ENCODE measurements around the gene TTLL8. TPM values are rescaled to one million over a fixed set of nuclear protein-coding genes. Genes with fewer than 3 reads are reported as not detected.

Gene TTLL8
- total RNA-seq, 4 donors from 2014 or later, result not detected

DNA sequence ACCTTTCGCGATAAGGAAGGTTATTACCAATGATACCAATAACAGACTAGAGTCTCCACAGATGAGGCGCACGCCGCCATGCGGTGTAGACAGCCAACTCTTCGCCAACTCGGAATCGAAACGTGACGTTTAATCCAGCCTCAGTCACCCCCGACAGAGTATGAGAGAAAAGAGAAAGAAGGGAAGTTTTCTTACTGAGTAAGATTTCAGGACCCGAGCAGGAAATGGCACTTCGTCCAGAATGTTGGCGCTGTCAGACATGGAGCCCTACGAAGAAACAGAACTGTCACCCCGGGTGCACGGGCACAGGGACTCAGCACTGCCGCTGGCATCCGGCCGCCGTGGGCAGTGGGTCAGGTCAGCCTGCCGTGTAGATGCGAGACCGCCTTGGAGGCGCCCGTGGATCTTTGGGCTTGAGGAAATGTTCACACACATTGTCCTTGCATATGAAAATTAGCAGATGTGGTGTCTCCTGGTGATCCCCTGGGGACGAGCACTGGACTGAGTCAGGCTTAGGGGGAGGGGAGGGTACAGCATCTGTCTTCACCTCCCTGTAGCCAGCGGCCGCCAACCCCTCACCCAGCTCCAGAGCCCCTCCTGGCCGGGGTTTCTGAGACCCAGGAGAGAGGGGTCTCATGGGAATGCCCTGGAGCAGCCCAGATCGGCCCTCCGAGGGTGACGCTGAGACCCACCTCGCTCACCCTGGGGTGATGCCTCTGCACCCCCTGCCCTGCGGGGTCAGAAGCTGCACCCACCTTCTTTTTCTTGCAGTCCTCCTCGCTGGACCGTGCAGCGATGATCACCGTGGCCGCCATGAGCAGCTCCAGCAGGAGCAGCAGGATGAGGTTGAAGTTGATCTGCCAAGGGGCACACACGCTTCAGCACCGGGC is 18.8 kb upstream of the TTLL8 start:
- no peak for DNase-seq (ENCODE audit: low spot score)

DNA sequence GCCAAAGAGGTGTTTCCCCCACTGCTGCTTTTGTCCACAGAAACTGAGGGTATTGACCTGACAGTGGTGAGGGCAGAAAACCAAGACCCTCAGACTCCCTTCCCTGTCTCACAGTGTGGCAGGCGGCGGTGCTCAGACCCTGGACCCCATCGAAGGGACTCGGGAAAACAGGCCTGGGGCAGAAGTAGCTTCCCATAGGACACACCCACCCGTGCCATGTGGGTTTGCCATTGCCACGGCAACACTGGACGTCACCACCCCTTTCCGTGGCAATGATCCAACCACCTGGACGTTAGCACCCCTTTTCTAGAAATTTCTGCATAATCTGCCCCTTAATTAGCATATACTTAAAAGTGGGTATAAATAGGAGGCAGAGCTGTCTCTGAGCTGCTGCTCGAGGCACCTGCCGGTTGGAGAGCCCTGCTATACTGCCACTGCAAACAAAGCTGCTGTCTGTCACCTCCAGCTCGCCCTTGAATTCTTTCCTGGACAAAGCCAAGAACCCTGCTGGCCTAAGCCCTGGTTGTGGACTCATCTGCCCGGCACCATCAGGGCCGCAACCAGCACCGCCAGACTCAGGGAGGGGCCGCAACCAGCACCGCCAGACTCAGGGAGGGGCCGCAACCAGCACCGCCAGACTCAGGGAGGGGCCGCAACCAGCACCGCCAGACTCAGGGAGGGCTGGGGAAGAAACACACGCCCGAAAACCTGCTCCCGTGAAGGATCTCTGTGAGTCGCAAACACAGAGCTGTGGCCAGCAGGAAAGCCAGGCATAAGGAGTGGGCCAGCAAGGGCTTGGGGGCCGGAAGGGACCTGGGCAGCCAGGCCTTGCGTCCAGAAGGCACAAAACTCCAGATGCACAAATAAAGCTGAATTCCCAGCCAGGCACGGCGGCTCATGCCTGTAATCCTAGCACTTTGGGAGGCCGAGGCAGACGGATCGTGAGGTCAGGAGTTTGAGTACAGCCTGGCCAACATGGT is 16.7 kb upstream of the TTLL8 start:
- DNase-seq (ENCODE audit: low spot score), result no peak
- TF ChIP-seq, protein P1, sequence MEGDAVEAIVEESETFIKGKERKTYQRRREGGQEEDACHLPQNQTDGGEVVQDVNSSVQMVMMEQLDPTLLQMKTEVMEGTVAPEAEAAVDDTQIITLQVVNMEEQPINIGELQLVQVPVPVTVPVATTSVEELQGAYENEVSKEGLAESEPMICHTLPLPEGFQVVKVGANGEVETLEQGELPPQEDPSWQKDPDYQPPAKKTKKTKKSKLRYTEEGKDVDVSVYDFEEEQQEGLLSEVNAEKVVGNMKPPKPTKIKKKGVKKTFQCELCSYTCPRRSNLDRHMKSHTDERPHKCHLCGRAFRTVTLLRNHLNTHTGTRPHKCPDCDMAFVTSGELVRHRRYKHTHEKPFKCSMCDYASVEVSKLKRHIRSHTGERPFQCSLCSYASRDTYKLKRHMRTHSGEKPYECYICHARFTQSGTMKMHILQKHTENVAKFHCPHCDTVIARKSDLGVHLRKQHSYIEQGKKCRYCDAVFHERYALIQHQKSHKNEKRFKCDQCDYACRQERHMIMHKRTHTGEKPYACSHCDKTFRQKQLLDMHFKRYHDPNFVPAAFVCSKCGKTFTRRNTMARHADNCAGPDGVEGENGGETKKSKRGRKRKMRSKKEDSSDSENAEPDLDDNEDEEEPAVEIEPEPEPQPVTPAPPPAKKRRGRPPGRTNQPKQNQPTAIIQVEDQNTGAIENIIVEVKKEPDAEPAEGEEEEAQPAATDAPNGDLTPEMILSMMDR (IDR thresholded peaks at IDR 0.05), result no peak
- no peak for ATAC-seq (ENCODE audit: low FRiP score)

More for the DNA sequence above, 18.8 kb upstream of the TTLL8 start:
- ATAC-seq (ENCODE audit: low FRiP score), result no peak
- TF ChIP-seq, protein P1 (IDR thresholded peaks at IDR 0.05), result no peak

DNA sequence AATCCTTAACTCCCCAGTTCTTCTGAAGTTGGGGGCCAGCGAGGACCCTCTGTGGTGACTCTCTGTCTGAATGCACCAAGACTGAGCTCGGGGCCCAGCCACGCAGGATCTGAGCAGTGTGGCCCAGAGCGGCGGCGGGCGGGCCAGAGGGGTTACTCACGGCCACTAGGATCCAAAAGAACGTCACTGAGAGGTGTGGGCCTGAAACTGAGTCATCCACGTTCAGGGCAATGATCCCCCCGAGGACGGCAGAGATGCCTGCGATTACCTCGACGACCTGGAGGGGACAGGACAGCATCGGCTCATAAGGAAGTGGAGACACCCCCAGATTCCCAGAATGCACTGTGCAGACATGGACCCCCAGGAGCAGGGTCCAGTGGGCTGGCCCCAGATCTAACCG is 16.0 kb upstream of the TTLL8 start:
- DNase-seq (ENCODE audit: low spot score) (no peak), ATAC-seq (ENCODE audit: low FRiP score) (no peak)
- TF ChIP-seq, protein P1 (IDR thresholded peaks at IDR 0.05), result no peak

DNA sequence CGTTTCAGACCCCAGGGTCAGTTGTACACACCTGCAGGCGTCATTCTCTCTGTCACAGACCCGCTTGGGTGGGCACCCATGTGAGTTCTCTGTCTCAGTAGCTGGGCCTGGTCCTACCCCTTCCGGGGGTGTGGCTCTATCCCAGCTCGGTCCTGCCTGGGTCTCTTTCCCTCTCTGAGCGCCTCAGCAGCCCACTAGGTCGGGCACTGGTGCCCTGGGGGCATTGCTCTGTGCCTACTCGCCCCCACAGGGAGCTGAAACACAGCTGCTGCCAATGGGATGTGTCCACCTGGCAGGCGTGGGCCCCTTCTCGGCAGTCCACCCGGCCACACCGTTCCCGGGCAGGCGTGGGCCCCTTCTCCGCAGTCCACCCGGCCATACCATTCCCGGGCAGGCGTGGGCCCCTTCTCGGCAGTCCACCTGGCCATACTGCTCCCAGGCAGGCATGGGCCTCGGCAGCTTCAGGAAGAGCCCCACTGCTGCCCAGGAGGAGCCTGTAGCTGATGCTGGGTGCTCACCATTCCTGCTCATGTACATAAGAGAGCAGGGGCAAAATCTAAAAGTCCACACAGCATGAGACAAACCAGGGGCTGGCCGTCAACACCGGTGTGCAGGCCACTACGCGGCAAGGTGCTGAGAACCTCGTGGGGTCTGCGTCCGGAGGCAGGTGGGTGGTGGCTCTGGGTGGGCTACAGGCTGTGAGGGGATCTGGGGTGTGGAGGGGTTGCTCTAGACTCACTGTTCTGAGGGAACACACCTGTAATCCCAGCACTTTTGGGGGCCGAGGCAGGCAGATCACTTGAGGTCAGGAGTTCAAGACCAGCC is 14.8 kb upstream of the TTLL8 start:
- ATAC-seq (ENCODE audit: low FRiP score) (no peak), DNase-seq (ENCODE audit: low spot score) (no peak)
- TF ChIP-seq, protein P1 (IDR thresholded peaks at IDR 0.05), result no peak

DNA sequence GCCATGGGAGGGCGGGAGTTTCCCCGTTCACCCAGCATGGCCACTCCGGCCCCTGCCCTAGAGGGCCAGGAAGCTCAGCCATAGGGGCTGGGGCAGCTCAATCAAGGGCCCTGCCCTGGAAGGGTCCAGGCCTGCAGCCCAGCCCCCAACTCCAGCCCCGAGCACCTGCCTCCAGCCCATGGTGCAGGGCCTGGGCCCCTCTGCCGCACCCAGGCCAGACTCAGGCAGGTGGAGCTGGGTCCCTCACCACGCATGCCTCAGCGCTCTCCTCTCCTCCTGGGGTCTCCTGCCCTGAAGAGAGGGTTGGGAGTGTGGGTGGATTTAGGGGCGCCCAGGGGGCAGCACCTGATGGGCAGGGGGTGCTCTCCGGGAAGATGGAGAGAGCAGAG is 14.1 kb upstream of the TTLL8 start:
- DNase-seq (ENCODE audit: low spot score), result no peak
- TF ChIP-seq, protein P1 (IDR thresholded peaks at IDR 0.05), result no peak
- no peak for ATAC-seq (ENCODE audit: low FRiP score)

DNA sequence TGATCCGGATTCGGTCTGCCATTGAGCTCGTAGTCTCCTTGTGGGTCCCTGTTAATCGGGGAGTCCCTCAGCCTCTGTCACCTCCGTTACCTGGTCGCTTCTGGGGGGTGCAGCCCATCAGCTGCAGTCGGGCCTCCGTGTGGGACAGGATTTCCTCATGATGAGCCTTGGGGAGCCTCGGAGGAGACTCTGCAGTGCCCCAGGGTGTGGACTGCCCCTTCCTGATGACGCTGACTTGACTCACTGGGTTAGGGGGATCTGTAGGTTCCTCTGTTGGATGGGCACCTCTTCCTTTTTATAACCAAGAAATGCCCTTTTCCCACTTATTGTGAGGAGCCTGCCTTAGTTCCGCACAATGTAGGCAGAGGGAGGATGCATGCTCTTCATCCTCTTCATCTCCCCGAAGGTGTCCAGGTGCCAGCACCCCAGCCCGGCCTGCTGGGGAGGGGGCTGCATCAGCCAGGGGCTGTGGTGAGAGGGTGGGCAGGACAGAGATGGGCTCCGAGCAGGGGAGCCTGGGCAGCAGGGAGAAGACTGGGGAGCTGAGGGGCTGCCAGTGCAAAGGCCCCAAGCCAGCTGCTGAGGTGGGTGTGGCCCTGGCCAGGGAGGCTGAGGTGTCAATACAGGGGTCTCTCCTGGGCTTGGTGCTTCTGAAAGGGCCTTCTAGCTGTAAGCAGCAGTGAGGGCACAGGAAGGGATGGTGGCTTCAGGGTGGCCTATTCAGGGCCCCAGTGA is 13.5 kb upstream of the TTLL8 start:
- TF ChIP-seq, protein P1 (IDR thresholded peaks at IDR 0.05), result no peak
- no peak for ATAC-seq (ENCODE audit: low FRiP score)
- no peak for DNase-seq (ENCODE audit: low spot score)
